Neural crest cell (in vitro differentiated cells): Measurements from ENCODE around the gene LOXL1. TPM values are rescaled to one million over a fixed set of nuclear protein-coding genes. Genes with fewer than 3 reads are reported as not detected.

Experiments used
- DNase-seq: peaks from one replicate; pipeline ENCODE4 v3.0.0; 2021; ENCODE audit warnings: low read depth, mixed read lengths, low spot score
- H3K27ac Mint-ChIP-seq: one replicate; pipeline ENCODE4 v1.8.0; 2021; ENCODE audit warnings: mild to moderate bottlenecking, mixed read lengths; ENCODE audit not compliant: unreplicated experiment
- H3K27me3 Mint-ChIP-seq: 2 replicates; pipeline ENCODE4 v1.8.0; 2021; ENCODE audit warnings: low read depth, mild to moderate bottlenecking, mixed read lengths
- H3K36me3 Mint-ChIP-seq: 2 replicates; pipeline ENCODE4 v1.8.0; 2021; ENCODE audit warnings: low read depth, mild to moderate bottlenecking, mixed read lengths
- H3K4me1 Mint-ChIP-seq: 2 replicates; pipeline ENCODE4 v1.8.0; 2021; ENCODE audit warnings: mixed read lengths
- H3K4me3 Mint-ChIP-seq: one replicate; pipeline ENCODE4 v1.8.0; 2021; ENCODE audit warnings: mild to moderate bottlenecking, mixed read lengths
- H3K9me3 Mint-ChIP-seq: 2 replicates; pipeline ENCODE4 v1.8.0; 2021; ENCODE audit warnings: mixed read lengths
- total RNA-seq: library from RNA; stranded (reverse); gene quantifications from 2 replicates; pipeline ENCODE4 v1.2.1, GENCODE V29; 2021
- TF ChIP-seq, protein P1 (sequence below): fragments of 200-600 bp; sonication (generic); conservative IDR thresholded peaks from 2 replicates; pipeline ENCODE4 v1.5.0; 2021; ENCODE audit warnings: antibody characterized with exemption, mild to moderate bottlenecking

Gene LOXL1
- total RNA-seq, 1 donor from 2014 or later: 17.3 TPM

DNA sequence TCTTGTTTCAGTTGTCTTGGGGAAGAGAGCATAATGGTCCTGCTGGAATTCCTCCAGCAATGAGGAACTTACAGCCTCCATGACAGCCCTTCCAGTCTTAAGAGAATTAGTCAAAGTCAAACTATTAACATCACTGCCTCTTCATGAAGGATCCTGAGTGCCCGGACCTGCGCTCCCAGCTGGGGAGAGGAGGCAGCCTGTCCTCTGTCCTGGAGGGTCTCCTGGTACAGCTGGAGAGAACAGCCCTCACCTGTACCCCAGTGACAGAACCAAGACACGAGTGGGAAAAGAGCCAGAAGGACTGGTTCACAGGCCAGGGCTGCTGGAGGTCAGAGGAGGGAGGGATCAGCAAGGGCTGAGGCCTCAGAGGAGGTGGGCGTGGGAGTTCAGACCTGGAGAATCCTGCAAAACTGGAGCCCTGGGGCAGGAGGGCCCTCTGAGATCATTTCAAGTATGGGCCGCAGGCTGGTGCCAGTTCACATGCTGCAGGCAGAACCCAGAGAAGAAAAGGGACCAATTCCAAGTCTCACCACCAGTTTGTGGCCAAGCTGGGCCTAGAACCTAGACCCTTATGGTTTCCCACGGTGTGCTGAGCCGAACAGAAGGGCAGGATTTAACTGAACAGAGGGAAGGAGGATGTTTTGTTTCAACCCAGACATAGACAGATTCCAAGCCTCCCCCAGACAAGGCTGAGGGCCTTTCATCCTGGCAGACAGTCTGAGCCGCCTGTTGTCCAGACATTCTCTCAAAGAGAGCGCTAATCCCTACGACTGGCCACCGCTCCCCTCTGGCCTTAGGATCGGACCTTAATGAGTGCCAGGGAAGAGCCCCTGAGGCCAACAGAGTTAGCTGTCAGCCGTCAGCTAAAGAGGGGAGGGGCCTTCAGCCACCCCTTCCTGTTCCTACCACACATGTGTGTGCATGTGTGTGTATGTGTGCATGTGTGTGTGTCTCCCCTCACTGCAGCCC is 18.2 kb downstream of the LOXL1 start:
- H3K4me3 Mint-ChIP-seq: no peak overlapping the region
- no peak overlapping the region for H3K27ac Mint-ChIP-seq
- no peaks in the 10 kb centered on the region for H3K36me3 Mint-ChIP-seq
- H3K9me3 Mint-ChIP-seq: no peaks in the 10 kb centered on the region
- H3K27me3 Mint-ChIP-seq: no peaks in the 10 kb centered on the region
- DNase-seq: no peak
- peaks cover 24% of the 10 kb centered on the region for H3K4me1 Mint-ChIP-seq
- TF ChIP-seq, protein P1, sequence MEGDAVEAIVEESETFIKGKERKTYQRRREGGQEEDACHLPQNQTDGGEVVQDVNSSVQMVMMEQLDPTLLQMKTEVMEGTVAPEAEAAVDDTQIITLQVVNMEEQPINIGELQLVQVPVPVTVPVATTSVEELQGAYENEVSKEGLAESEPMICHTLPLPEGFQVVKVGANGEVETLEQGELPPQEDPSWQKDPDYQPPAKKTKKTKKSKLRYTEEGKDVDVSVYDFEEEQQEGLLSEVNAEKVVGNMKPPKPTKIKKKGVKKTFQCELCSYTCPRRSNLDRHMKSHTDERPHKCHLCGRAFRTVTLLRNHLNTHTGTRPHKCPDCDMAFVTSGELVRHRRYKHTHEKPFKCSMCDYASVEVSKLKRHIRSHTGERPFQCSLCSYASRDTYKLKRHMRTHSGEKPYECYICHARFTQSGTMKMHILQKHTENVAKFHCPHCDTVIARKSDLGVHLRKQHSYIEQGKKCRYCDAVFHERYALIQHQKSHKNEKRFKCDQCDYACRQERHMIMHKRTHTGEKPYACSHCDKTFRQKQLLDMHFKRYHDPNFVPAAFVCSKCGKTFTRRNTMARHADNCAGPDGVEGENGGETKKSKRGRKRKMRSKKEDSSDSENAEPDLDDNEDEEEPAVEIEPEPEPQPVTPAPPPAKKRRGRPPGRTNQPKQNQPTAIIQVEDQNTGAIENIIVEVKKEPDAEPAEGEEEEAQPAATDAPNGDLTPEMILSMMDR: no peak

DNA sequence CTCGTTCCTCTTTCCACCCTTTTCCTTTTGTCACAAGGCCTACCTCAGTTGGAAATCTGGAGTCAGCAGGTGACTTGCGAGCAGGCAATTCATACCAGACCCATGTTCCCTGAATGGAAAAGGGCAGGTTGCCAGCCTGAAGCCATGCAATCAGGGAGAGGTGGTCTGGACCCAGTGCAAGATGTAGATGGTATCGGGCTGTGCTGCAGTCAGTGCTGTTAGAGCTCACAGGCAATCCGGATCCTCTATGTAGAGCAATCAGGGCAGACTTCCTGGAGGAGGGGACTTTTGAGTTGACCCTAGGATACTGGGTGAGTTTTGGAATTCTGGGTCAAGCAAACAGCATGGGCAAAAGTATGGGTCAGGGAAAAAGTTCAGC is 18.9 kb downstream of the LOXL1 start:
- H3K27me3 Mint-ChIP-seq: no peaks in the 10 kb centered on the region
- H3K36me3 Mint-ChIP-seq: no peaks in the 10 kb centered on the region
- TF ChIP-seq, protein P1: no peak
- no peaks in the 10 kb centered on the region for H3K9me3 Mint-ChIP-seq
- H3K27ac Mint-ChIP-seq: no peak overlapping the region
- H3K4me3 Mint-ChIP-seq: no peak overlapping the region
- peaks cover 19% of the 10 kb centered on the region for H3K4me1 Mint-ChIP-seq
- DNase-seq: no peak

DNA sequence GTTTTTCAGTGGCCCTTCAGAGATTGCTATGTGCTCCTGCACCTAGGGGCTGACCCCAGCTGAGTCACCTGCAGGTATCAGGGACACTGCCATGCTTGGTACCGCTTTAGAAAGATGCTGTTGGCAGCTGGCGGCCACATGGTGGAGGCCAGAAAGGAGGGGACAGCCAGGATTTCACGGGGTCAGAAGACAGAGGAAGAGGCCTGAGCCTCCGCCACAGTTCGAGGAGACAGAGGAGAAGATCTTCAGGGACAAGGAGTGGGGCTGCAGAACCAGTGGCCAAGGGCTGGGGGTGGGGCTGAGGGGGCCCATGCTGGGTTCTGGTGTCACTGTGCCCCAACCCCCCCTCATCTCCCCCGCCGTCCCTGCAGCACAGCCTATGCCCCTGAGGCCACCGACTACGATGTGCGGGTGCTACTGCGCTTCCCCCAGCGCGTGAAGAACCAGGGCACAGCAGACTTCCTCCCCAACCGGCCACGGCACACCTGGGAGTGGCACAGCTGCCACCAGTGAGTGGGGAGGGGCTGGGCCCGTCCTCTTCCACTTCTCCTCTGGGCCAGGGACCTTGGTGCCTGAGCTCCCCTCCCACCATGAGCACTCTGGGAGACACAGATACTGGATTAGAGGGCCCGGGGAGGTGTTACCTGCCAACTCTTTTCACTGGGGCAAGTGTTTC is 19.9 kb downstream of the LOXL1 start:
- Mint-ChIP-seq H3K27ac (no peak overlapping the region), H3K27me3 (no peaks in the 10 kb centered on the region), H3K4me1 (peaks cover 13% of the 10 kb centered on the region)

DNA sequence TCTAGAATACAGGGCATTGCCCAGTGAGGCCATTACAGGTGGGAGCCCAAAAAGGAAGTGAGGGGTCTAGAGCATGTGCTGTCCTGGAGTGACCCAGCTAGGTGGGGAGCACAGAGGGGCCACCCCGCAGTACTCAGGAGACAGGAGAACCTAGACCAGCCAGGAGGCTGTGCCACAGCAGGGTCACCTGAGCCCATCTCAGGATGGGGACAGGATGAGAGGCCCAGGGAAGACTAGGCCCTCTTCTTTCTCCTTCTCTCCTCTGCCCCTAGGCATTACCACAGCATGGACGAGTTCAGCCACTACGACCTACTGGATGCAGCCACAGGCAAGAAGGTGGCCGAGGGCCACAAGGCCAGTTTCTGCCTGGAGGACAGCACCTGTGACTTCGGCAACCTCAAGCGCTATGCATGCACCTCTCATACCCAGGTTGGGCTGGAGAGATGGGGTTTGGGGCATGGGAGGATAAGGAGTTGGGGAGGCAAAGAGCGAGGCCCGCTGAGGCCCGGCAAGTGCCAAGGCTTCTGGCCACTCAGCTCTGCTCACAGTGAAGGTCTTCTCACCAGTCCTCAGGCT is 20.6 kb downstream of the LOXL1 start:
- Mint-ChIP-seq H3K4me1 (peaks cover 18% of the 10 kb centered on the region), H3K27me3 (no peaks in the 10 kb centered on the region), H3K27ac (no peak overlapping the region), H3K4me3 (no peak overlapping the region), H3K9me3 (no peaks in the 10 kb centered on the region), H3K36me3 (no peaks in the 10 kb centered on the region)
- DNase-seq: no peak
- TF ChIP-seq, protein P1: no peak

More for the DNA sequence above, 19.9 kb downstream of the LOXL1 start:
- H3K36me3 Mint-ChIP-seq: no peaks in the 10 kb centered on the region
- TF ChIP-seq, protein P1: no peak
- no peak overlapping the region for H3K4me3 Mint-ChIP-seq
- no peaks in the 10 kb centered on the region for H3K9me3 Mint-ChIP-seq
- no peak for DNase-seq

DNA sequence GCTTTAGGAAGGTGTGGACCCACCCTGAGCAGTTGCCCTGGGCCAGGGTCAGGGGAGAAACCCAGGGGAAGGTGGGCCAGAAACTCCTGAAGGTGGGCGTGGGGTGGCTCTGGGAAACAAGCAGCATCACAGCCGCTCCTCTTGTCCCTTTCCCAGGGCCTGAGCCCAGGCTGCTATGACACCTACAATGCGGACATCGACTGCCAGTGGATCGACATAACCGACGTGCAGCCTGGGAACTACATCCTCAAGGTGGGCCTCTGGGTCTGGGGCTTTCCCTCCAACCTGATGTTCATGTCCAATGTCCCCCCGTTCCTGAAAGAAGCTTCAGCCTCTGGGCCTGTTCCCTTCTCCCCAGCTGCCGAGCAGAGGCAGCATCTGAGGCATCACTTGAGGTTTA is 21.4 kb downstream of the LOXL1 start:
- no peak for DNase-seq
- TF ChIP-seq, protein P1: no peak
- Mint-ChIP-seq H3K27ac (no peak overlapping the region), H3K36me3 (no peaks in the 10 kb centered on the region), H3K4me3 (no peak overlapping the region), H3K4me1 (peaks cover 20% of the 10 kb centered on the region), H3K9me3 (no peaks in the 10 kb centered on the region), H3K27me3 (no peaks in the 10 kb centered on the region)
